Neural progenitor cell (in vitro differentiated cells): ENCODE data around the gene COMMD1.

Experiments used
- CTCF ChIP-seq: fragments of 200-600 bp; sonication (generic); IDR thresholded peaks from 2 replicates; pipeline ENCODE4 v1.5.1; 2017; ENCODE audit warnings: antibody characterized with exemption, mild to moderate bottlenecking
- EZH2phosphoT487 ChIP-seq: fragments of 200-600 bp; sonication (generic); IDR thresholded peaks from 2 replicates; pipeline ENCODE4 v1.6.1; 2017; ENCODE audit warnings: antibody characterized with exemption

- TF ChIP-seq CTCF: no peak
- no peak for TF ChIP-seq EZH2phosphoT487
Observed at GRCh38 chr2:62133320-62133823, 227.9 kb downstream of the COMMD1 start.
